Tibial artery (tissue), 4 donors: ENCODE data around the gene SDR42E1.
"Not testable (repeated sequence)": the region's sequence is repeated elsewhere in the genome, so short reads cannot be mapped to it uniquely, and the experiment has no call there.

Experiments used
- DNase-seq, 2 donors: peaks; one replicate each; pipeline ENCODE4 v3.0.0-alpha.2; 2019
- H3K27ac ChIP-seq, 2 donors: fragments of 200-600 bp; sonication (generic) in 1 of 2; 1 replicate in 1 of 2; 2 replicates in 1 of 2; pipeline ENCODE4 v1.5.1; 2018 to 2019; ENCODE audit warnings: mild to moderate bottlenecking in 1 of 2
- H3K27me3 ChIP-seq, 2 donors: fragments of 200-600 bp; sonication (generic) in 1 of 2; one replicate each; pipeline versions ENCODE4 v1.5.1 to v1.6.0; 2016 to 2019
- H3K36me3 ChIP-seq, 3 donors: fragments of 200-600 bp; sonication (generic) in 2 of 3; one replicate each; pipeline ENCODE4 v1.5.1; 2016 to 2019; ENCODE audit warnings: mild to moderate bottlenecking in 2 of 3
- H3K4me1 ChIP-seq, 4 donors: fragments of 200-600 bp; sonication (generic) in 2 of 4; 1 replicate in 3 of 4; 2 replicates in 1 of 4; pipeline ENCODE4 v1.5.1; 2016 to 2019
- H3K4me3 ChIP-seq, 2 donors: fragments of 200-600 bp; sonication (generic) in 1 of 2; 1 replicate in 1 of 2; 2 replicates in 1 of 2; pipeline ENCODE4 v1.5.1; 2018 to 2019; ENCODE audit warnings: mild to moderate bottlenecking in 2 of 2
- H3K9me3 ChIP-seq, 3 donors: fragments of 200-600 bp; sonication (generic) in 1 of 3; one replicate each; pipeline ENCODE4 v1.5.1; 2016 to 2019
- CTCF ChIP-seq, 2 experiments: fragments of 200-600 bp in 1 of 2; fragments of 450-650 bp in 1 of 2; IDR thresholded peaks; one replicate each; pipeline ENCODE4 v1.5.1; 2017 to 2019; ENCODE audit warnings: antibody characterized with exemption in 2 of 2, mild to moderate bottlenecking in 1 of 2, moderate library complexity in 1 of 2
- intact Hi-C: fragments of 100-400 bp; cut with DNase I; formaldehyde crosslinking; loops from one replicate; pipeline ENCODE4 v1.15.0; 2023; ENCODE audit warnings: low total_unique reads

The SDR42E1 gene

GRCh38 chr16:82013139-82013538 is 1.9 kb upstream of the SDR42E1 start:
- DNase-seq, result no peak
- Histone ChIP-seq H3K9me3 (peaks cover 0 to 14% (median 8%) of the 10 kb centered on the region in 3 donors), H3K27ac (no peak overlapping the region), H3K27me3 (peaks cover 0 to 6% of the 10 kb centered on the region in 2 donors), H3K36me3 (no peaks in the 10 kb centered on the region), H3K4me1 (peaks cover 0 to 9% (median 0%) of the 10 kb centered on the region in 4 donors), H3K4me3 (no peak overlapping the region)
- intact Hi-C loops, result no loop called here
- TF ChIP-seq CTCF (IDR thresholded peaks at IDR 0.05), result no peak

GRCh38 chr16:82010649-82011048 is 621 bp downstream of the SDR42E1 start:
- Histone ChIP-seq H3K27me3 (peaks cover 0 to 6% of the 10 kb centered on the region in 2 donors), H3K36me3 (no peaks in the 10 kb centered on the region), H3K27ac (no peak overlapping the region), H3K9me3 (peaks cover 0 to 14% (median 8%) of the 10 kb centered on the region in 3 donors), H3K4me1 (no peaks in the 10 kb centered on the region), H3K4me3 (peak overlapping the region; percentile 42 to 53)
- no peak for TF ChIP-seq CTCF (IDR thresholded peaks at IDR 0.05)
- no peak for DNase-seq
- intact Hi-C loops, result no loop called here

GRCh38 chr16:82009789-82010188 is 1.5 kb downstream of the SDR42E1 start:
- intact Hi-C loops, H3K4me3 ChIP-seq, H3K27ac ChIP-seq, H3K27me3 ChIP-seq, H3K4me1 ChIP-seq, H3K9me3 ChIP-seq, DNase-seq, H3K36me3 ChIP-seq: not testable (repeated sequence)

- H3K4me1 ChIP-seq, result no peaks in the 10 kb centered on the region
- H3K36me3 ChIP-seq, result no peaks in the 10 kb centered on the region
- no peak overlapping the region for H3K27ac ChIP-seq
- peaks cover 0 to 8% (median 5%) of the 10 kb centered on the region in 3 donors for H3K9me3 ChIP-seq
- no peak for DNase-seq
- no peak overlapping the region for H3K4me3 ChIP-seq
- intact Hi-C loops, result no loop called here
- H3K27me3 ChIP-seq, result peaks cover 0 to 6% of the 10 kb centered on the region in 2 donors
- no peak for TF ChIP-seq CTCF (IDR thresholded peaks at IDR 0.05)
Measured at GRCh38 chr16:82008957-82009592, 2.2 kb downstream of the SDR42E1 start.

- Histone ChIP-seq H3K36me3 (no peaks in the 10 kb centered on the region), H3K27ac (no peak overlapping the region), H3K4me3 (no peak overlapping the region), H3K27me3 (peaks cover 0 to 6% of the 10 kb centered on the region in 2 donors), H3K4me1 (no peaks in the 10 kb centered on the region), H3K9me3 (peaks cover 0 to 8% (median 5%) of the 10 kb centered on the region in 3 donors)
- intact Hi-C loops, result no loop called here
- no peak for TF ChIP-seq CTCF (IDR thresholded peaks at IDR 0.05)
- DNase-seq, result no peak
Measured at GRCh38 chr16:82007189-82007588, 4.1 kb downstream of the SDR42E1 start.

- DNase-seq, result no peak
- intact Hi-C loops, result no loop called here
- Histone ChIP-seq H3K27ac (no peak overlapping the region), H3K9me3 (peaks cover 0 to 8% (median 5%) of the 10 kb centered on the region in 3 donors), H3K4me1 (no peaks in the 10 kb centered on the region), H3K27me3 (no peaks in the 10 kb centered on the region), H3K36me3 (no peaks in the 10 kb centered on the region), H3K4me3 (no peak overlapping the region)
- no peak for TF ChIP-seq CTCF (IDR thresholded peaks at IDR 0.05)
Measured at GRCh38 chr16:82006036-82006435, 5.2 kb downstream of the SDR42E1 start.
